PC-3 (cell line): ENCODE results near the gene SLC6A11.

Experiments
- EZH2phosphoT487 ChIP-seq: fragments of 300-600 bp; sonication (generic); IDR thresholded peaks from 2 replicates; pipeline ENCODE4 v1.6.1; 2018; ENCODE audit warnings: mild to moderate bottlenecking, antibody characterized with exemption, low read length, borderline replicate concordance
- TF ChIP-seq, protein P1 (sequence below): fragments of 300-600 bp; sonication (generic); conservative IDR thresholded peaks from 2 replicates; pipeline ENCODE4 v1.5.1; 2017; ENCODE audit warnings: antibody characterized with exemption, low read depth, mild to moderate bottlenecking, low read length

DNA sequence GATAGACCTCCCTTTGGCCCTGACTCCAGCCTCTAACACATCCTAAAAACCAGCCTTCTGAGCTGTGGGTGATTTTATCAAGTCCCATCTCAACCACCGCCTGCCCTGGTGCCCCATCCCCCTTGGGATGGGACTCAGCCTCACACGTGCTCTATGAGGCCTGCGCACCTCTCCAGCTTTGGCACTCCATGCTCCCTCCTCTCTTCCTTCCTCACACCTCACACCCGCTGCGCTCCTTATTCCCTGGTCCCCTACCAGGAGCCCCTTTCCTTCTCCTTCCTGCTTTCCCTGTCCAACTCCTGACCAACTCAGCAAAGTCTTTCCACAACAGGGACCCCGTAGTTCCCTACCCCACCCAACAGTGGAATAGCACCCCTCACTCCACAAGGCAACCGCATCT is 158.1 kb downstream of the SLC6A11 start:
- TF ChIP-seq, protein P1, sequence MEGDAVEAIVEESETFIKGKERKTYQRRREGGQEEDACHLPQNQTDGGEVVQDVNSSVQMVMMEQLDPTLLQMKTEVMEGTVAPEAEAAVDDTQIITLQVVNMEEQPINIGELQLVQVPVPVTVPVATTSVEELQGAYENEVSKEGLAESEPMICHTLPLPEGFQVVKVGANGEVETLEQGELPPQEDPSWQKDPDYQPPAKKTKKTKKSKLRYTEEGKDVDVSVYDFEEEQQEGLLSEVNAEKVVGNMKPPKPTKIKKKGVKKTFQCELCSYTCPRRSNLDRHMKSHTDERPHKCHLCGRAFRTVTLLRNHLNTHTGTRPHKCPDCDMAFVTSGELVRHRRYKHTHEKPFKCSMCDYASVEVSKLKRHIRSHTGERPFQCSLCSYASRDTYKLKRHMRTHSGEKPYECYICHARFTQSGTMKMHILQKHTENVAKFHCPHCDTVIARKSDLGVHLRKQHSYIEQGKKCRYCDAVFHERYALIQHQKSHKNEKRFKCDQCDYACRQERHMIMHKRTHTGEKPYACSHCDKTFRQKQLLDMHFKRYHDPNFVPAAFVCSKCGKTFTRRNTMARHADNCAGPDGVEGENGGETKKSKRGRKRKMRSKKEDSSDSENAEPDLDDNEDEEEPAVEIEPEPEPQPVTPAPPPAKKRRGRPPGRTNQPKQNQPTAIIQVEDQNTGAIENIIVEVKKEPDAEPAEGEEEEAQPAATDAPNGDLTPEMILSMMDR: no peak
- TF ChIP-seq EZH2phosphoT487: no peak
